ENCODE data around the gene PRKD2.

GRCh38 chr19:46715620-46715974 is 1.3 kb downstream of the PRKD2 start:
- TF ChIP-seq, protein P1, sequence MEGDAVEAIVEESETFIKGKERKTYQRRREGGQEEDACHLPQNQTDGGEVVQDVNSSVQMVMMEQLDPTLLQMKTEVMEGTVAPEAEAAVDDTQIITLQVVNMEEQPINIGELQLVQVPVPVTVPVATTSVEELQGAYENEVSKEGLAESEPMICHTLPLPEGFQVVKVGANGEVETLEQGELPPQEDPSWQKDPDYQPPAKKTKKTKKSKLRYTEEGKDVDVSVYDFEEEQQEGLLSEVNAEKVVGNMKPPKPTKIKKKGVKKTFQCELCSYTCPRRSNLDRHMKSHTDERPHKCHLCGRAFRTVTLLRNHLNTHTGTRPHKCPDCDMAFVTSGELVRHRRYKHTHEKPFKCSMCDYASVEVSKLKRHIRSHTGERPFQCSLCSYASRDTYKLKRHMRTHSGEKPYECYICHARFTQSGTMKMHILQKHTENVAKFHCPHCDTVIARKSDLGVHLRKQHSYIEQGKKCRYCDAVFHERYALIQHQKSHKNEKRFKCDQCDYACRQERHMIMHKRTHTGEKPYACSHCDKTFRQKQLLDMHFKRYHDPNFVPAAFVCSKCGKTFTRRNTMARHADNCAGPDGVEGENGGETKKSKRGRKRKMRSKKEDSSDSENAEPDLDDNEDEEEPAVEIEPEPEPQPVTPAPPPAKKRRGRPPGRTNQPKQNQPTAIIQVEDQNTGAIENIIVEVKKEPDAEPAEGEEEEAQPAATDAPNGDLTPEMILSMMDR (IDR thresholded peaks at IDR 0.05) = no peak
- no peak for TF ChIP-seq POLR2A (IDR thresholded peaks at IDR 0.05)

All from heart left ventricle (tissue), 13 donors.